ENCODE data around the gene TTC5.

TTC5 gene

GRCh38 chr14:20332431-20332787 is 26.7 kb upstream of the TTC5 start:
- peak; percentile 19 for DNase-seq (ENCODE audit: low read depth)
- peak overlapping the region; percentile 73 for H3K4me3 ChIP-seq (ENCODE audit: low read depth, low read length)
- TF ChIP-seq CTCF (conservative IDR thresholded peaks at IDR 0.05; ENCODE audit: low read depth, low read length) = no peak

- DNase-seq (ENCODE audit: low read depth) = no peak
- no peak overlapping the region for H3K4me3 ChIP-seq (ENCODE audit: low read depth, low read length)
- no peak for TF ChIP-seq CTCF (conservative IDR thresholded peaks at IDR 0.05; ENCODE audit: low read depth, low read length)
Observed at GRCh38 chr14:20331053-20331613, 25.4 kb upstream of the TTC5 start.

- TF ChIP-seq CTCF (conservative IDR thresholded peaks at IDR 0.05; ENCODE audit: low read depth, low read length) = no peak
- no peak for DNase-seq (ENCODE audit: low read depth)
- H3K4me3 ChIP-seq (ENCODE audit: low read depth, low read length) = no peak overlapping the region
Observed at GRCh38 chr14:20329355-20329754, 23.6 kb upstream of the TTC5 start.

GRCh38 chr14:20328705-20329104 is 23.0 kb upstream of the TTC5 start:
- no peak for DNase-seq (ENCODE audit: low read depth)
- H3K4me3 ChIP-seq (ENCODE audit: low read depth, low read length) = no peak overlapping the region
- TF ChIP-seq CTCF (conservative IDR thresholded peaks at IDR 0.05; ENCODE audit: low read depth, low read length) = no peak

- peak; percentile 82 for DNase-seq (ENCODE audit: low read depth)
- H3K4me3 ChIP-seq (ENCODE audit: low read depth, low read length) = no peak overlapping the region
- peak; percentile 61 for TF ChIP-seq CTCF (conservative IDR thresholded peaks at IDR 0.05; ENCODE audit: low read depth, low read length)
Observed at GRCh38 chr14:20327005-20327869, 21.5 kb upstream of the TTC5 start.

GRCh38 chr14:20317720-20318119 is 12.0 kb upstream of the TTC5 start:
- no peak for TF ChIP-seq CTCF (conservative IDR thresholded peaks at IDR 0.05; ENCODE audit: low read depth, low read length)
- no peak for DNase-seq (ENCODE audit: low read depth)
- no peak overlapping the region for H3K4me3 ChIP-seq (ENCODE audit: low read depth, low read length)

GRCh38 chr14:20314026-20314425 is 8.3 kb upstream of the TTC5 start:
- no peak overlapping the region for H3K4me3 ChIP-seq (ENCODE audit: low read depth, low read length)
- TF ChIP-seq CTCF (conservative IDR thresholded peaks at IDR 0.05; ENCODE audit: low read depth, low read length) = no peak
- DNase-seq (ENCODE audit: low read depth) = no peak
